Hematopoietic multipotent progenitor cell (in vitro differentiated cells): ENCODE data around the gene RNASEH1. TPM values are rescaled to one million over a fixed set of nuclear protein-coding genes. Genes with fewer than 3 reads are reported as not detected.

Experiments
- DNase-seq, 3 donors: peaks; one replicate each; pipeline ENCODE4 v3.0.0-alpha.2; 2011 to 2015; ENCODE audit warnings: low read depth in 2 of 3, low spot score in 2 of 3
- total RNA-seq: library from RNA; depleted of rRNA; stranded (reverse); fragments of >200 nt; gene quantifications from one replicate; pipeline ENCODE4 v1.2.3, GENCODE V29; 2012

Gene RNASEH1
- total RNA-seq, 1 donor = 10.8 TPM

DNA sequence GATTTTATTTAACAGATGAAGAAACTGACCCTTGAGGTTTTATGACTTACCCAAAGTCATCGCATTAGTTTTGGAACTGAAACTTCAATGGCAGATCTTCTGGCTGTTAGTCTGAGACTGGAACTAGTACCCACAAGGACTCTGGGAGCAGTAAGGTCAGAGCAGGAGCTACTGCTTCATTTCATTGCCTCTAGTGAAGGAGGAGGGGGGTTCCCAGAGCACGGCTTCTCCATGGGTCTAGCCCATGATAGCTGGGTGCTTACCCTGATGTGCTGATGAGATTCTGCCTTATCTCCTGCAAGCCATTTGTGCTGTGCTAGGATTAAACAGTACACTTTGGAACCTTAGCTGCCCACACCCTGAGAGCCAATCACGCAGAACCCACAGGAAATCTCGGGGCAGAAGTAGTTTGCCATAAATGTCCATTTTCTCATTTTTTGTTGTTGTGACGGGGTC is 5.4 kb upstream of the RNASEH1 start:
- DNase-seq = no peak

GRCh38 chr2:3557639-3558204 is 411 bp downstream of the RNASEH1 start:
- DNase-seq = peak in 1 of 3 donors; percentile 32

DNA sequence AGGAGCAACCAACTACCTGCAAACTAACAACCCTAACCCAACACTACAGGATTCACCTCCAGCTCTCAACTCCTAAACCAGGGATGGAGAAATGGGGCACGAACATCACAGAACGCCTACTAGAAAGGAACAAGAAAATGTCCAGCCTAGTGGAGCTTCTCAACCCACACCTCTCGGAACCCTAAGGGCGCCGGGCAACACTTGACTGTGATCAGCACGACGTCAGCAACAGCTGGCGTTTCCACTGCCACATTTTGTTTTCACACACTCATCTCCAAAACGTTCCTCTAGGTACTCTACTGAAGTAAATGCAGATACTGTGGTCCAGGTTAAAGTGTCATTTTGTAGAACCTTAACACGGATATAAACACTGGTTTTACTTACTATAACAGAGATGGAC is 4.2 kb downstream of the RNASEH1 start:
- no peak for DNase-seq

DNA sequence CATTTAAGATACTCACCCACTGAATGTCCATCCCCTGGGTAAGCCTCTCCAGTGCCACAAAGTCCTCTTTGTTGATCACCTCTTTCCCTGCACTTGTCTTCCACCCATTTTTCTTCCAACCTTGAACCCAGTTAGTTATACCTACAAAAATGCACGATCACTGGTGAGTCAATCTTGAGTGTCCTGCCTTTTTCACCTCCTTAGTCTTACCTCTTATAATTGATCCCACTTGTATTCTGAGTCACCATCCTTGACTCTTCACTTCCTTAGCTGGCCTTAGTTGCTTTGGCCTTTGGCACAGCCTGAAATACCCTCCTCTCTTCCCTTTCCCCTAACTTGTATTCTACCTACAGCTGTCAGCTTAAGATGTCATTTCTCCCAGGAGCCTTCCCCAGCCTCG is 10.2 kb downstream of the RNASEH1 start:
- DNase-seq = no peak

DNA sequence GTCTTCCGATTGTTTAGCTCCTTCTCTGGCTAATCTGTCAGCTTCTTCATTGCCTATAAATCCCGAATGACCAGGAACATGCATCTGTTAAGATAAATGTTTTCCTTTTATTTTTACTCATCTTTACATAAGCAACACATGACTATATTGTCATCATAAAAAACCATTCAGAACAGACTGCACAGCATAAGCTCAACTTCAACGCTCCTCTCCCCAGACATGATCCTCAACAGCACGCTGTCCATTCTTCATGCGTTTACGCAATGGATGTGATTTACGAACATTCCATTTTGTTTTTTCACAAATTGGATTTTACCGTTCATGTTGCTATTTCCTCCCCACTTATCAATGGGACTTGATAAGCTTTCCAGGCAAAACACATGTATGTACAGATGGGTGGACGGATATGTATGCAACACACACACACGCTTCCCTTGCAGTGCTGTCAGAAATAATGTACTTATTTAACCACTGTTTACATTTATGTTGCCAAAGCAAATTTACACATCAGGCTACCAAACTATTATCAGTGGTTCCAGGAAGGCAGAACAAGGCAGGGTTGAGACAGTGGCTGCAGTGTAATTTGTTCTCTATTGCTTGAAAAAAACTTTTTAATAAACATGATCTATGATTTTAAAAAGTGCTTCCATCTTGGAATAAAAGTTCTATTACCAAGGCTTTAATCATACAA is 12.2 kb downstream of the RNASEH1 start:
- no peak for DNase-seq

DNA sequence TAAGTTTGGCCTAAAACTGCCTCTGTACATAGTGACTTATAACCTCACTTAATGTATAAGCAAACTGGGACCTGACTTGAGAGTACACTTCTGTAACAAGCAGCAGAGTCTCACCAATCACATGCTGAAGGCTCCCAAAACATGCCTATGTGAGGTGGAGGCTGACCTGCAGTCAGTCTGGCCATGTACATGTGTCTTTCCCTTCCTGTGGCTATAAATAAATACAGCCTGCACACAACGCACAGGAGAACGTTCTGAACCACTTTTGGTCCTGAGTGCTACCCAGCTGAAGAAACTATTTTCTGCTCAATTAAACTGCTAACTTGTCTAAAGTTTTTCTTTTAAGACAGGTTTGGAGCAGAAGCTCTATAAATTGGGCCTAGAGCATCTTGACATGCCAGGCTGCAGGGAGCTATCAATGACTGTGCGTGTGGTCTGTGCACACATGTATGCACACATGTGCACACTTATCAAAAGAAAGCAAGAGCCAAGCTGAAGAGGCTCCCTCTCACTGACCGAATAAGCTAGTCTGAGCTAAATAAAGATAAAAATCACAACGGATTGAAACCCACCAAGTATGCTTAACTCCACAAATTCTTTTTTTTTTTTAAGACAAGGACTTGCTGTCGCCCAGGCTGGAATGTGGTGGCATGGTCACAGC is 15.0 kb downstream of the RNASEH1 start:
- no peak for DNase-seq

DNA sequence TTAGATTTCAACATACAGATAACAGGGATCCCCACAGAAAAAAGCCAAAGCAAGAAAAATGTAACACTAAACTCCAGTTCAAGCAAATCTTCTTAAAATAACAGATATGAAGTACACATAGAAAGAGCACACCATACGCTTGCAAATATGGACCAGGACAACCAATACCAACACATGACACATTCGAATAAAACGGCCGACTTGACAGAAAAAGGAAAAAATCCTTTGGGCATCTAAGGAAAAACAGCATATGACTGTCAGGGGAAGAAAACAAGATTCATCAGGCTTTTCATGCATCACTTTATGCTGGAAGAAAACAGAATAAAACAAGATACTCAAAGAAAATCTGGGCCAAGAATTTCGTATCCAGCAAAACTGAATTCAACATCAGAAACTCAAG is 16.0 kb downstream of the RNASEH1 start:
- no peak for DNase-seq

DNA sequence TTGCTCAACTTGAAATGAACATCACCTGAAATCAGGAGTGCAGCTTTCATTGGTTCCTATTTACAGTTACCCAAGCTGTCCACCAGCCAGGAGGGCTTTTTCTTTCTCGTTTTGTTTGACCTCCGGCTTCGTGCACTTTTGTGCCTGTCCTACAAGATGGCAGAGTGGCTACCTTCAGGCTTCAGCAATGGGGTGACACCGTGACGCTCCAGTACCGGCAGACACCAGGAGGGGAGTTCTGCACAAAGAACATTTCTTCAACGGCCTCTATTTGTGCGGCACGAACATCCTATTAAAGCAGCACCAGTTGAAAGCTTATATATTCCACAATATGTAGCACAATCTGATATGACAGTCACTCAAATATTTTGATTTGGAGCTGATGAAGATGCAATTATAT is 18.3 kb downstream of the RNASEH1 start:
- no peak for DNase-seq

DNA sequence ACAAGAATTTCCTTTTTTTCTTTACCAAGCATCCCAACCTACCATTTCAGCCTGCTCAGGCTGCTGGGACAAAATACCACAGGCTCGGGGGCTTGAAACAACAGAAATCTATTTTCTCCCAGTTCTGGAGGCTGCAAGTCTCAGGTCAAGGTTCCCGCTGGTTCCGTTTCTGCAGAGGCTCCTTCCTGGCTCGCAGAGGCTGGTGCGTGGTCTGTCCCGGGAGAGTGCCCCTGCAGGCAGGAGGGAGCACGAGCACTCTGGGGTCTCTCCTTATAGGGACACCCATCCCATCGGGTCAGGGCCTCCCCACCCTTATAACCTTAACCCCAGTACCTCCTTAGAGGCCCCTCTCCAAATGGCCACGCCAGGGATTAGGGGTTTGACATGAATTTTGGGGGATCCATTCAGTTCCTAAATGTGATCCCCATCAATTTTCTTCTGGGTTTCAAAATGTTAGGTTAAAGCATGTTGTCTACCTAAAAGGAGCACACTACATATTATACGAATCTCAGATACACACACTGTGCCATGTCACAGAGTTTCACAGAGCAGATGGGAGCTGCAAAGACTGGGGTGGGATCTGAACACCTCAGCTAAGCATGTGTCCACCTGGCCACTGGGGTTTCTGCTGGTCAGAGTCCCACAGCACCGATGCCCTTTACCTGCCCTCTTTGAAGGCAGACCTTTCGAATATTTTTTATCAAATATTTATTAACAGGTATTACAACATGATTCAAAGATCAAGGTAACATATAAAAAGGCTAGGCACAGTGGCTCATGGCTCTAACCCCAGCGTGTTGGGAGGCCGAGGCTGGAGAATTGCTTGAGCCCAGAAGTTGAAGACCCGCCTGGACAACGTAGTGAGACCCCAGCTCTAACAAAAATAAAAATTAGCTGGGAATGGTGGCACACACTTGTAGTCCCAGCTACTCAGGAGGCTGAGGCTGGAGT is 21.2 kb downstream of the RNASEH1 start:
- DNase-seq = peak in 2 of 3 donors; percentile 36 to 40

GRCh38 chr2:3535794-3536681 is 22.1 kb downstream of the RNASEH1 start:
- peak in 2 of 3 donors; percentile 12 to 20 for DNase-seq

GRCh38 chr2:3535467-3535793 is 22.7 kb downstream of the RNASEH1 start:
- no peak for DNase-seq

GRCh38 chr2:3534251-3534814 is 23.8 kb downstream of the RNASEH1 start:
- no peak for DNase-seq

DNA sequence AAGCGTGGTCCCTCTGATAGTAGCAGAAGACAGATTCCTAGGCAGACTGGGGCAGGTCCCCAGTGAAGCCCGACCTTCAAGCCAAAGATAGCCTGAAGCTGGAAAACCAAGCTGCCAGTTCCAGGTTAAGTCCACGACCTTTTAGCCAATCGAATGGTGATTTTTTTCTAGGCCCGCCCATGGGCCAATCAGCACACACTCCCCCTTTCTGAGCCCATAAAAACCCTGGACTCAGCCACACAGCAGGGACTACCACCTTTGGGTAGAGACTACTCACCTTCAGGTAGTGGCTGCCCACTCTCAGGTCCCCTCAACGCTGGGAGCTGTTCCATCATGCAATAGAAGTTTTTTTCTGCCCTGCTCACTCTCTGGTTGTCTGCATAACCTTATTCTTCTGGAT is 24.3 kb downstream of the RNASEH1 start:
- DNase-seq = no peak

- DNase-seq = no peak
These were observed 25.2 kb downstream of the RNASEH1 start for GRCh38 chr2:3532941-3533340.

GRCh38 chr2:3529316-3530025 is 28.7 kb downstream of the RNASEH1 start:
- no peak for DNase-seq

DNA sequence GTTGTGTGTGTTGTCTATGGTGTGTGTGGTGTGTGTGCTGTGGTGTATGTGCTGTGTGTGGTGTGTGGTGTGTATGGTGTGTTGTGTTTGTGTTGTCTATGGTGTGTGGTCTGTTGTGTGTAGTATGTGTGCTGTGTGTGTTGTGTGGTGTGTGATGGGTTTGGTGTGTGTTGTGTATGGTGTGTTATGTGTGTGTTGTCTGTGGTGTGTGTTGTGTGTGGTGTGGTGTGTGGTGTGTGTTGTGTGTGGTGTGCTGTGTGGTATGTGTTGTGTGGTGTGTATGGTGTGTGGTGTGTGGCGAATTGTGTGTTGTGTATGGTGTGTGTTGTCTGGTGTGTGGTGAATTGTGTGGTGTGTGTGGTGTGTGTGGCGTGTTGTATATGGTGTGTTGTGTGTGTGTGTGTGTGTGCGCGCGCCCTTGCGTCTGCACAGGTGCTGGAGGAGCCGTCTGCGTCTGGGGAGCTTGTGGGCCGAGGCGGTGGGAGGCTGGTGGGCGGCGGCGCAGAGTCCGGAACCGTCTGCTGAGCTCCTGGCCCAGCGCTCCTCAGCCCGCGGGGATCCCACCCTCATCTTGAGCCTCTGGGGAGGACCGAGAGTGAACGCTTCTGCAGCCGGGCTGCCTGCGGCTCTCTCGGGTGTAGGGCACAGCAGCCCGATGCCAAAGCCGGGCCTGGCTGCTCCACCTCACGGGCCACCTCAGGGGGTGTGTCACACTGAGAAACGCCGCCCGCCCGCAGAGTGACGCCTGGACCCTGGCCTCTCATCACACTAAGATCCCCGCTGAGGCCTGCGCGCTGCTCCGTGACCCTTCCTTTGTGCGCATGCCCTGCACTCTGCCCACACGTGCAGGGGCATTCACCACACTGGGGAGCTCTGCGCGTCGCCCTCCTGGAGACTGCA is 30.0 kb downstream of the RNASEH1 start:
- no peak for DNase-seq

DNA sequence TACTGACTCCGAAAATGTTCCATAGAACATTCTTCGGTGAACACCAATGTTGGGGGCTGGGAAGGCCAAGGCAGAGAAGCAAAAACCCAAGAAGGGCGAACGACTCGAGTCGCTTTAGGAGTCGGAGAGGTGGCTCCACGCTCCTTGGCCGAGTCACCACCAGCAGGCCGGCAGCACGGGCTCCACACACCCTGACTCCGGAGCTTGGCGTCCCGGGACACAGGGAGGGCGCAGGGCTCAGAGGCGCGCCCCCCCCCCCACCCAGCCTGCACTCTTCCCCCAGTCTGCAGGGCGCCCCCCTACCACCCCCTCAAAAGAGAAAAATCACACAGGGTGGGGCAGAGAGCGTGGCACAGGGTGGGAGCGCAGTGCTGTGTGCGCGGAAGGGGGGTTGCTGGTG is 31.3 kb downstream of the RNASEH1 start:
- no peak for DNase-seq

GRCh38 chr2:3523551-3524041 is 34.5 kb downstream of the RNASEH1 start:
- DNase-seq = no peak
